OCI-LY1 (cell line): ENCODE data around the gene ANKIB1.

Experiments
- H2AFZ ChIP-seq: fragments of 200-600 bp; sonication (generic), shearing (Covaris generic); 2 replicates; pipeline ENCODE4 v1.6.0; 2014; ENCODE audit warnings: antibody characterized with exemption, mild to moderate bottlenecking, low read length
- H3F3A ChIP-seq: fragments of 200-600 bp; sonication (generic), shearing (Covaris generic); 2 replicates; pipeline ENCODE4 v1.6.0; 2014; ENCODE audit warnings: mild to moderate bottlenecking, antibody characterized with exemption, low read length, moderate library complexity; ENCODE audit not compliant: insufficient read depth
- H3K27ac ChIP-seq: fragments of 200-600 bp; sonication (generic); 2 replicates; pipeline ENCODE4 v1.5.1; 2014; ENCODE audit warnings: low read length, mixed run types, mild to moderate bottlenecking, low read depth; ENCODE audit not compliant: poor library complexity, severe bottlenecking
- H3K27me3 ChIP-seq: fragments of 200-600 bp; sonication (generic); 2 replicates; pipeline ENCODE4 v1.6.0; 2014; ENCODE audit warnings: antibody characterized with exemption, mild to moderate bottlenecking, low read length, moderate library complexity; ENCODE audit not compliant: insufficient read depth
- H3K36me3 ChIP-seq: fragments of 200-600 bp; sonication (generic); 2 replicates; pipeline ENCODE4 v1.6.1; 2014; ENCODE audit warnings: mild to moderate bottlenecking, antibody characterized with exemption, low read length, moderate library complexity, mixed read lengths; ENCODE audit not compliant: insufficient read depth
- H3K4me1 ChIP-seq: fragments of 200-600 bp; sonication (generic); 2 replicates; pipeline ENCODE4 v1.5.1; 2014; ENCODE audit warnings: mild to moderate bottlenecking, low read length, moderate library complexity; ENCODE audit not compliant: insufficient read depth, severe bottlenecking
- H3K4me2 ChIP-seq: fragments of 200-600 bp; sonication (generic), shearing (Covaris generic); 2 replicates; pipeline ENCODE4 v1.6.1; 2014; ENCODE audit warnings: low read length
- H3K4me3 ChIP-seq: fragments of 200-600 bp; sonication (generic); 2 replicates; pipeline ENCODE4 v1.5.1; 2014; ENCODE audit warnings: low read length, low read depth, mild to moderate bottlenecking, mixed read lengths; ENCODE audit not compliant: poor library complexity, severe bottlenecking
- H3K79me2 ChIP-seq: fragments of 200-600 bp; shearing (Covaris generic); 2 replicates; pipeline ENCODE4 v1.6.1; 2016; ENCODE audit warnings: mixed run types, low read length, mixed read lengths; ENCODE audit not compliant: insufficient read depth
- H3K9ac ChIP-seq: fragments of 200-600 bp; sonication (generic), shearing (Covaris generic); 2 replicates; pipeline ENCODE4 v1.6.1; 2014; ENCODE audit warnings: mild to moderate bottlenecking, low read length, mixed read lengths
- H3K9me2 ChIP-seq: fragments of 200-600 bp; sonication (generic), shearing (Covaris generic); 2 replicates; pipeline ENCODE4 v1.6.1; 2014; ENCODE audit warnings: low read depth, mild to moderate bottlenecking, low read length, mixed read lengths
- H3K9me3 ChIP-seq: fragments of 200-600 bp; shearing (Covaris generic); 2 replicates; pipeline ENCODE4 v1.6.1; 2014; ENCODE audit warnings: low read length, mixed read lengths
- H4K20me1 ChIP-seq: fragments of 200-600 bp; sonication (generic), shearing (Covaris generic); 2 replicates; pipeline ENCODE4 v1.6.0; 2016; ENCODE audit warnings: mild to moderate bottlenecking, low read length; ENCODE audit not compliant: insufficient read depth
- CTCF ChIP-seq: fragments of 200-600 bp; sonication (generic), shearing (Covaris generic); IDR thresholded peaks from 2 replicates; pipeline ENCODE4 v1.5.1; 2017; ENCODE audit warnings: mild to moderate bottlenecking, antibody characterized with exemption, low read length, moderate library complexity, mixed read lengths
- EZH2 ChIP-seq: fragments of 200-600 bp; sonication (generic), shearing (Covaris generic); IDR thresholded peaks from 2 replicates; pipeline ENCODE4 v1.8.0; 2017; ENCODE audit warnings: borderline replicate concordance, mixed run types, mild to moderate bottlenecking, antibody characterized with exemption, low read length, moderate library complexity, mixed read lengths

Gene ANKIB1

DNA sequence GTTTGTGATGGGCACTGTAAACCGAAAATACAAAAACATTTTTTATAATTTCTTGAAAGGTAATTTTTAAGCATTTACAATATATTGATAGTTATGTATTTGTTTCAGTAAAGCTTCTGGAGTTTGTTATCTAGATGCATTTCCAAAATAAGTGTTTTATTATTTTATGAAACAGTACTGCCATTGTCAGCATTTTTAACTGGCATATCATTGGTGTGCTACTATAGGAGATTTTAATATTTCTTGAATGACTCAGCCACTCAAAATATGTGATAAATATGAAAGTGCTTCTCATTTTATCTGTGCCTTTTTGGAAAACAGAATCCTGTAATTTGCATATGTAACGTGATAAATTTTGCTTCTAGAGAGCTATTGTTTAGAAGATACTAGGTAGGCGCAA is 97.9 kb downstream of the ANKIB1 start:
- Histone ChIP-seq H3K9ac (no peak overlapping the region), H3K36me3 (peaks cover 45% of the 10 kb centered on the region), H3K4me2 (no peak overlapping the region), H3K27ac (no peak overlapping the region), H3F3A (no peaks in the 10 kb centered on the region), H3K9me2 (no peaks in the 10 kb centered on the region), H3K9me3 (no peaks in the 10 kb centered on the region), H2AFZ (no peak overlapping the region), H3K4me1 (no peaks in the 10 kb centered on the region), H3K79me2 (no peaks in the 10 kb centered on the region), H4K20me1 (no peaks in the 10 kb centered on the region), H3K4me3 (no peak overlapping the region), H3K27me3 (no peaks in the 10 kb centered on the region)
- TF ChIP-seq EZH2 (no peak), CTCF (no peak)

DNA sequence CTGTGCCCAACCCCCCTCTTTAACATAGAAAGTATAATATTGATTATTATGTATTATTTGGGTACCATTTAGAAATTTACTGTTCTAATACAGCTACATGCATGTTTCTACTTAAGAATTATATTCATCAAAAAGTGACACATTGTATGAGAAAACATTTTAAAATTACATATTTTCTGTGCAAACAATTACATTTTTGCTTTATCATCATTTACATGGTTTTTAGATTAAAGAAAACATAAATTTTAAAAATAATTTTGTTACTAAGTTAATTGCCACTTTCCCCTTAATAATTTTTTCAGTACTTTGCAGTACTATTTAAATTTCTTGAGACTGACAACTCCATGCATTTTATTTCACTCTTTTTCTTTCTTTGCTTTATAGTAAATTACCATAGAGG is 106.2 kb downstream of the ANKIB1 start:
- H3F3A ChIP-seq, result no peaks in the 10 kb centered on the region
- H3K27ac ChIP-seq, result no peak overlapping the region
- no peak for TF ChIP-seq CTCF
- TF ChIP-seq EZH2, result no peak
- H3K79me2 ChIP-seq, result no peaks in the 10 kb centered on the region
- H3K36me3 ChIP-seq, result peaks cover 50% of the 10 kb centered on the region
- H3K9me2 ChIP-seq, result no peaks in the 10 kb centered on the region
- H3K9me3 ChIP-seq, result no peaks in the 10 kb centered on the region
- H3K4me2 ChIP-seq, result no peak overlapping the region
- H4K20me1 ChIP-seq, result no peaks in the 10 kb centered on the region
- no peaks in the 10 kb centered on the region for H3K4me1 ChIP-seq
- H3K27me3 ChIP-seq, result no peaks in the 10 kb centered on the region
- no peak overlapping the region for H2AFZ ChIP-seq
- no peak overlapping the region for H3K9ac ChIP-seq
- no peak overlapping the region for H3K4me3 ChIP-seq

GRCh38 chr7:92354214-92354613 is 108.4 kb downstream of the ANKIB1 start:
- H3K79me2 ChIP-seq, result no peaks in the 10 kb centered on the region

More at GRCh38 chr7:92354214-92354613, 108.4 kb downstream of the ANKIB1 start:
- Histone ChIP-seq H3F3A (no peaks in the 10 kb centered on the region), H3K9ac (no peak overlapping the region), H3K36me3 (peaks cover 47% of the 10 kb centered on the region), H3K9me3 (no peaks in the 10 kb centered on the region), H3K9me2 (no peaks in the 10 kb centered on the region), H3K4me1 (no peaks in the 10 kb centered on the region), H3K4me3 (no peak overlapping the region), H2AFZ (no peak overlapping the region), H4K20me1 (no peaks in the 10 kb centered on the region), H3K4me2 (no peak overlapping the region), H3K27ac (no peak overlapping the region), H3K27me3 (no peaks in the 10 kb centered on the region)
- TF ChIP-seq EZH2 (no peak), CTCF (no peak)
